Activated CD8-positive, alpha-beta memory T cell treated with anti-CD3 and anti-CD28 coated beads for 36 hours (primary cell): Measurements from ENCODE around the gene SMAD7. TPM values are rescaled to one million over a fixed set of nuclear protein-coding genes. Genes with fewer than 3 reads are reported as not detected.

Experiments used
- CTCF ChIA-PET: fragments of 350-600 bp; sonication (Branson Sonifier 250); formaldehyde crosslinking; loops from one replicate; lab custom pipeline; 2021; ENCODE audit warnings: antibody characterized with exemption; lab: Charles Lee
- POLR2A ChIA-PET: fragments of 350-600 bp; sonication (Branson Sonifier 250); formaldehyde crosslinking; loops from one replicate; lab custom pipeline; 2021; ENCODE audit warnings: antibody characterized with exemption; lab: Charles Lee
- total RNA-seq, 2 experiments: library from RNA; stranded (reverse); gene quantifications; one replicate each; pipeline ENCODE4 v1.2.3, GENCODE V29; 2021

SMAD7 gene
- total RNA-seq, 2 experiments from 2014 or later = 17.6 to 17.9 TPM

DNA sequence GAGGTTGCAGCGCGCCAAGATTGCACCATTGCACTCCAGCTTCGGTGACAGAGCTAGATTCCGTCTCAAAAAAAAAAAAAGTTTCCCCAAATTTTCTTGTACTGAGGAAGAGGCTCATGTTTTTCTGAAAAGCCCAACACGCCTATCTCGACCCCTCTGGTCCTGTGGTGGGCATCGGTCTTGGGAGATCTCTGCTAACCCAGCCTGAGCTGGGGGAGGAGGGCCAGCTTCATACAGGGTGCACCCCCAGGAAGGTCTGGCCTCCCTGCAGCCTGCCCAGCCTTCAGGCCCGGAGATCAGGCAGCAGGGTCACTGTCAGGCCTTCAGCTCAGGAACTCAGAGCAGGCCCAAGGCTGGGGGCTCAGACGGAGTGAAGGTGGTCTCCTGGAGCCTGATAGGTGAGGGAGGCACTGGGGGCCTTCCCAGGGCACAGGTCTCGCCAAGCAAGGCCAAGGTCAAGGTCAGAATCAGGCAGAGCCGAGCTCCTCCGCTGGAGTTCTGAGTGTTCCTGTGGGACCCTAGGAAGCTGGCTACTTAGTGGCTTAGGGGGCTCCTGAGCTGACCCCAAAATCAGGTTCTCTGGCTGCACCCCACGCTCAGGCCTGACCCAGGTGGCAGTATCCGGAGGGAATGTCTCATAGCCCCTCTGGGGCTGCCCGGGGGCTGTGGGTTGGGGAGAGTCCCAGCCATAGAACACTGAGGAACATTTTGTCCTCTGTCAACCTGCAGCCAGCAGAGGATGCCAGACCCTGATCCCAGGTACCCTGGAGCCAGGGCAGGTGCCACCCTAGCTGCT, 37.9 kb upstream of the SMAD7 start:
- POLR2A ChIA-PET = no interaction called here
- CTCF ChIA-PET = interaction anchor here (0.6 to 0.7 kb wide), 2 partner anchors 26 to 102 kb away, joined by 3 read pairs; no protein-coding TSS in a partner anchor

DNA sequence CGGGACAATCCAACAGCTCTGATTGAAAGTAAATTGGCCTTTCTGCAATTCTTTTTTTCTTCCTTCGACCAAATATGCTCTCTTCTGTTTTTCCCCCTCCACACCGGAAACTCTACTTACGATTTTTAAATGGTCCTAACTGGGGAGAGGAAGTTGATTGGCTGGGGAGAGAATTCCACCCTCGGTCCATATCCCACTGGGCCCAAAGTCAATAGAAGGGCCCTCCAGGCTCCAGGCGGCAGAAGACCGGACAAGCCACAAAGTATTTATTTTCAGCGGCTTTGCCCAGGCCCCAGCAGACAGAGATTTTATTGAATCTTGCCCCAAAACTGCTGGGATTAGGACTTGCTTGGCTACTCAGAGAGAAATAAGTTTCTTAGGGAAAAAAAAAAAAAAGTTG, 37.1 kb upstream of the SMAD7 start:
- CTCF ChIA-PET = no interaction called here

DNA sequence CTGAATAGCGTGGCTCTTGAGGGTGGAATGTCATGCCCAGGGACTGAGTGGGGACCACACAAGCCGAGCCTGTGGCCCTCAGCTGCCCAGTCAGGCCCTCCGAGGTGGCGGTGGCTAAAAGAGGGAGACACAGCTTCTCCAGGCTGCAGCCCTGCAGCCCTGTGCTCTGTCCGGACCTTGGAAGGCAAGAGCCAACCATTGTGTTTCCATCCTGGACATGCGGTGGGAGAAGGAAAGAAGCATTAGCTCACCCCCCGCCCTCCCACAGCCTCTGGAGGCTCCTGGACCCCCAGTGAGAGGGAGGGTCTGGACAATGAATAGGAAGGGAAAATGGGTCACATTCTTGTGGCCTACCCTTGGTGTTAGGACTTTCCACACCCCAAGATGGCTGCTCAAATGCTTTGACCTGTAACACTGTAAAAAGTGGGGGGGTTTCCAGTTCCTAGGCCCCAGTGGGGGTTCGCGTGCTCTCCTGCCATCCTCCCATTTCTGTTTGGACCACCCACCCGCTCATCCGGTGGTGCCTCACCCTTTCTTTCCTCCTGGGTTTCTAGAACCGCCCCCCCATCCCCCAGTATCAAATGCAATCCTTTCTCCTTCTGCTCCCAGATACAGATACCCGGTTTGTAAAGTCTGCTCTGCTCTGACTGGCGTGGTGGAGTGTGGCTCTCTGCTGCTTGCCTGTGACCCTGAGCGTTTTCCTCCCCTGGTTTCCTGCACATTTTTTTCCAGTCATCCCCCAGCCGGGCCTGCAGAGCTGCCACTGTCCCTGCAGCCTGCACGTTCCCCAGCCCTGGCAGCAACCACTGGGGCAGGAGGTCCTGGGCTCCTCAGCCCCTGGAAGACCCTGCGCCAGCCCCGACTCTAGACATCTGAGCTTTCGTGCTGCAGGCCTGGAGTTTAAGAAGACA, 36.3 kb upstream of the SMAD7 start:
- ChIA-PET CTCF (no interaction called here), POLR2A (no interaction called here)

More for the DNA sequence above, 37.1 kb upstream of the SMAD7 start:
- POLR2A ChIA-PET = no interaction called here

- POLR2A ChIA-PET = no interaction called here
- CTCF ChIA-PET = no interaction called here
Measured at GRCh38 chr18:48985161-48985560, 34.4 kb upstream of the SMAD7 start.

DNA sequence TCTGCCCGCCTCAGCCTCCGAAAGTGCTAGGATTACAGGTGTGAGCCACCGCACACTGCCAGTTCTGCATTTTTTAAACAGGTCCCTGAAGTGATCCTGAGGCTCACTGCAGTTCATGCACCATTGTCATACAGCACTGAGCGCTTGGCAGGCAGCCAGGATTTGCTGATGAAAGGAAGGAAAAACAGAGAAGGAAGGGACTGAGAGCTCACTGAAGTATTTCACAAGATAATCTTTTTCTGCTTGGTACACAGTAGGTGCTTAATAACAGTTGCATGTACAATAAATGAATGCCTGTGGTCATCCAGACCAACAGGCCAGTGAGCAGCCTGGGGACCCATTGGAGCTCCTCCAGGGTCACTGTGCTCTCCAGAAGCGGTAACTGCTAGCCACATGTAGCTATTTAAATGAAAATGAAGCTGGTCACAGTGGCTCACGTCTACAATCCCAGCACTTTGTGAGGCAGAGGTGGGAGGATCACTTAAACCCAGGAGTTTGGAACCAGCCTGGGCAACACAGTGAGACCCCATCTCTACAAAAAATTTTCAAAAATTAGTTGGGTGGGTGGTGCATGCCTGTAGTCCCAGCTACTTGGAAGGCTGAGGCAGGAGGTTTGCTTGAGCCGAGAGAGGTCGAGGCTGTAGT, 33.1 kb upstream of the SMAD7 start:
- ChIA-PET POLR2A (interaction anchor here (0.7 kb wide), 1 partner anchor 476 kb away, joined by 5 read pairs; no protein-coding TSS in a partner anchor), CTCF (no interaction called here)

DNA sequence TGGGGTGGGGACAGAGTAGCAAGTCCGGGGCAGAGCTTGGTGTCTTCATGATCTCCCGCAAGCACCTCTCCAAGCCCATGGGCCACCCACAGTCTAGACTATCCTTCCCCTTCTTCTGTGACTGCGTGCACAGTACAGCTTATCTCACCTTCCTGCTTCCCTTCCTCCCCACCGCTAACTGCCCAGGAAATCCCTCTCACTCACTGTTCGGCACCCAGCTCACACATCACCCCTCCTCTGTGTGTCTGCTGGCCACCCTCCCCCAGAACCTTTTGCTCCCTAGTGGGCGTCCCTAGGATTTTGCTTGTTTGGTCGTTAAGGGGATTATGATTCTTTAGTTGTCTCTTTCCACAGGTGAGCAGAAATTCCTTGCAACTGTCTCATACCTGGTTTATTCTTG, 31.5 kb upstream of the SMAD7 start:
- POLR2A ChIA-PET = no interaction called here
- CTCF ChIA-PET = interaction anchor here (0.5 kb wide), 1 partner anchor 197 kb away, joined by 6 read pairs; no protein-coding TSS in a partner anchor

DNA sequence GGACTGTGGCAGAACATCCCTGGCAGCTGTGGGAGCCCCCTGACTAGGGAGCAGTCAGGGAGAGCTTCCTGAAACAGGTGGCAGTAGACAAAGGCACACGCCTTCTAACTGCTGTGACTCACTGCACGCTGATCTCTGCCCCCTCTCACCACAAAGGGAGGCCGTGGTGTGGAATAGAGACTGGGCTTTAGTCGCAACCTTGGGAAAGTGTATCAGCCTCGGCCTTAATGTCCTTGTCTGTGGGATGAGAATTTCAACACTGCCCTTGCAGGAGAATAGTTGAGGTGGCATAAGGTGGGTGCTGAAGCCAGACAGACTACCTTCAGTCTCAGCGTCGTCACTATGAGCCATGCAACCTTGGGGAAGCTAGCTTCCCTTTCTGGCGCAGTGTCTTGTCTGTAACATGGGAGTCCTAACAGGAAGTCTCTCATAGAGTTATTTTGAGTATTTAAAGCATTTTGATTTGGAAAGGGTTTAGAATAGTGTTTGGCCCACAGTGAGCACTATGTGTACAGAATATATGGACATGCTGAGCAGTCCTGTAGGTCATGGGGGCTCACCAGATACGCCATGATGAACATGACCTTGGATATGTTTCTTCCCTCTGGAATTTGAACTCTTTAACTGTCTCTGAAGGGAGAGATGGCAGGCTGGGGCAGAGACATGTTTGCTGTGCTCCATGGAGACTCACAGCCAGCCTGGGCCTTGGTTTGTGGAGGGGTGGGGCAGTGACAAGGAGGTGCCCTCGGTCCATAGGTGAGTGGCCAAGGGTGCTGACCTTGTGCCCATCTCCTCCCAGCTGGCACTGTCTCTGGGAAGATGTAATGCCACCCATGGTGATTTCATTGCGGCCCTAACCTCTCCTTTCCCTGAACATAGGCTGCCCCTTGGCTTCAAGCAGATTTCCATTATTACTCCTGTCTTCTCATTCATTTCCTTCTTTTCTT, 29.5 kb upstream of the SMAD7 start:
- ChIA-PET CTCF (interaction anchor here (0.6 kb wide), 1 partner anchor 21 kb away, joined by 3 read pairs; no protein-coding TSS in a partner anchor), POLR2A (no interaction called here)

- CTCF ChIA-PET = no interaction called here
- POLR2A ChIA-PET = no interaction called here
Measured at GRCh38 chr18:48977914-48978313, 27.1 kb upstream of the SMAD7 start.

GRCh38 chr18:48975817-48976649, 25.3 kb upstream of the SMAD7 start:
- ChIA-PET CTCF (no interaction called here), POLR2A (interaction anchor here (0.5 to 0.8 kb wide), 2 partner anchors 24 to 483 kb away, joined by 3 to 5 read pairs; no protein-coding TSS in a partner anchor)

- ChIA-PET POLR2A (no interaction called here), CTCF (no interaction called here)
Measured at GRCh38 chr18:48975120-48975816, 24.5 kb upstream of the SMAD7 start.

GRCh38 chr18:48974304-48975119, 23.7 kb upstream of the SMAD7 start:
- POLR2A ChIA-PET = interaction anchor here (0.5 kb wide), 1 partner anchor 22 kb away, joined by 4 read pairs; no protein-coding TSS in a partner anchor
- CTCF ChIA-PET = interaction anchor here (0.6 to 1.1 kb wide), 3 partner anchors 30 to 438 kb away, joined by 3 to 4 read pairs (median 3); no protein-coding TSS in a partner anchor

- CTCF ChIA-PET = interaction anchor here (0.6 to 1.1 kb wide), 3 partner anchors 29 to 439 kb away, joined by 3 to 4 read pairs (median 3); no protein-coding TSS in a partner anchor
- POLR2A ChIA-PET = no interaction called here
Measured at GRCh38 chr18:48973731-48974130, 23.0 kb upstream of the SMAD7 start.

DNA sequence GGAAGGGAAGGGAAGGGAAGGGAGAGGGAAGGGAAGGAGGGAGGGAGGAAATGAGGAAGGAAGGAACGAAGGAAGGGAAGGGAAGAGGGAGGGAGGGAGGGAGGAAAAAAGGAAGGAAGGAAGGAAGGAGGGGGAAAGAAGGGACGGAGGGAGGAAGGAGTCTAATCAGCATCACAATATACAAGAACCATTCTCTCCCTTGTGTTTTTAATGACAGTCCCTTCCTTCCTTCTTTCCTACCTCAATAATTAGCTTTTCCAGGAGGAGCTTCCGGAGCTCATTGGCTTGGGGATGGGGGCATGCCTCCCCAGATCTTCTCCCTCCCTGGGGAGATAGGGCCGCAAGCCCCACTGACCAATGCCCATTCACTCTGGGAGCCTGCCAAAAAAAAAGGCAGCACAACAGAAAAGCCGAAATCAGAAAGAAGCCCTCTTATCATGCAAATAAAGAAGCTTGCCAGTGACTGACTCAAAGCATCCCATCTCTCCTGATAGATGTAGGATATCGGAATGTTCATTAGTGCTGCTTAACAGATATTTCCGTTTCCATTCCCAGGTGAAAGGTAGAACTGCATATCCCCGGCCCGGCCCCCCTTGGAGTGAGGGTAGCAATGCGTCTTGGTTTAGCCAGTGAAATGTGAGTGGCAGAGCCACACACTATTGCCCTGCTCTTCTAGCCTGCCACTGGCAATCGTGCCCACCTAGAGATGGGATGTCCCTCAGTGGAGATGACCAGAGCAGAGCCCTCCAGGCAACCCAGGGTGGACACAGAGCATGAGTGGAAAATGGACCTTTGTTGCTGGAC, 17.8 kb upstream of the SMAD7 start:
- ChIA-PET CTCF (interaction anchor here (1.1 to 1.4 kb wide), 2 partner anchors 9 to 10 kb away, joined by 3 to 4 read pairs; no protein-coding TSS in a partner anchor), POLR2A (no interaction called here)

GRCh38 chr18:48967545-48967944, 16.8 kb upstream of the SMAD7 start:
- ChIA-PET CTCF (interaction anchor here (1.4 kb wide), 1 partner anchor 8 kb away, joined by 4 read pairs; no protein-coding TSS in a partner anchor), POLR2A (no interaction called here)

DNA sequence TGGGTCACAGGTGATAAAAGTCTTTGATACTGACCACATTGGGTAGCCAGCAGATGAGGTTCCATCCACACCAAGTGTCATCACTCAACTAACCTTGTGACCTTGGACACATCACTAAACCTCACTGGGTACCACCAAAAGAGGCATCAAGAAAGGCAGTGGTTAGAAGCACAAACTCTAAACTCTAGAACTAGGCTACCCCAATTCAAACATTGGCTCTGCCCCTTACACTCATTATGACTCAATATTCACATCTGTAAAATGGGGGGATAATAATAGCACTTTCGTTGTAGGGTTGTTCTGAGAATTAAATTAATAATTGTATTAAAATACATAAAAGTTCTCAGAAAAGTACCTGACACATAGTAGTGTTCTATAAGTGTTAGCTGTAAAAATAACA, 15.8 kb upstream of the SMAD7 start:
- POLR2A ChIA-PET = no interaction called here
- CTCF ChIA-PET = no interaction called here
